Adrenal gland (tissue), 5 donors: Measurements from ENCODE around the gene RNF146.

Experiments
- CTCF ChIP-seq, 6 experiments: fragments of 450-650 bp in 4 of 6; fragments of 200-600 bp in 2 of 6; sonication (generic) in 1 of 6; IDR thresholded peaks; 1 replicate in 5 of 6; 2 replicates in 1 of 6; pipeline versions ENCODE4 v1.5.1 to v1.8.0; 2016 to 2021; ENCODE audit warnings: antibody characterized with exemption in 6 of 6, mild to moderate bottlenecking in 2 of 6, moderate library complexity in 1 of 6
- POLR2A ChIP-seq, 2 donors: fragments of 450-650 bp; IDR thresholded peaks; one replicate each; pipeline ENCODE4 v1.6.1; 2017; ENCODE audit warnings: antibody characterized with exemption in 2 of 2, mild to moderate bottlenecking in 2 of 2, moderate library complexity in 1 of 2
- donor health status: DM: no; HTN: no; CAD: no.

DNA sequence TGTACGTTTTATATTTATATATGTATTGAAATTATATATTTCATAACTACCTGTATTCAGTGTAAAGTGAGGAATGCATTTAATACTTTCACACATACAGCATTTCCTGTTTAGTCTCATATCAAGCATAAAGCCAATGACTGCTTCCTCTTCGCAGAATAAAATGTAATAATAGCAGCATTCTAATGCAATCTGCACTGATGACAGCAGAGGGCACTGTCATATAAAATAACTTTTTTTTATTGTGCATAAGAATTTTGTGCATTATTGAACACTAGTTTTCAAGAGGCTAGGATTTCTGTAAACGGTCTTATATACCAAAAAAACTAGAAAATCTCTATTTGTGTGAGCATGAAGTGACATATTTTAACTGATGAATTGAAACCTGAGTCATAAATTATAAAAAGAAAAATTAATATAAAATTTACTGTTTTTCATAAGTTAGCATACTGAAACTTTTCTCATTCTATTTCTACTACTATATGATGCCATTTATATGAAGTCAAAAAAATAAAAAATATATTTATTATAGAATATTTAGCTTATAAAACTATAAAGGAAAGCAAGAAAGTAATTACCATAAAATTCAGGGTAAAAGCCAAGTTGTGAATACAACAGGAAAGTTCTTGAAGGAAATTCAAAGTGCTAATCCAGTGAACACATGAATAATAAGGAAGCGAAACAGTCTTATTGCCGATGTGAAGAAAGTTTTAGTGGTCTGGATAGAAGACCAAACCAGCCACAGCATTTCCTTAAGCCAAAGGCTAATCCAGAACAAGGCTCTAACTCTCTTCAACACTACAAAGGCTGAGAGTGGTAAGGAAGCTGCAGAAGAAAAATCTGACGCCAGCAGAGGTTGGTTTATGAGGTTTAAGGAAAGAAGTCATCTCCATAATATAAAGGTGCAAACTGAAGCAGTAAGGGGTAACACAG is 36.3 kb downstream of the RNF146 start:
- peak; percentile 49 to 75 (median 70) for TF ChIP-seq CTCF (IDR thresholded peaks at IDR 0.05)
- TF ChIP-seq POLR2A (IDR thresholded peaks at IDR 0.05), result no peak
